ENCODE data around the gene RHOXF2.
A peak's percentile ranks its signal among the peaks of the same experiment; 100 is the strongest.
"Not testable (repeated sequence)": the region's sequence is repeated elsewhere in the genome, so short reads cannot be mapped to it uniquely, and the experiment has no call there.

RHOXF2 gene

GRCh38 chrX:120196626-120197283, 38.3 kb downstream of the RHOXF2 start:
- H3K36me3 ChIP-seq (ENCODE audit: control insufficient read depth, insufficient read depth, low read length); H3K4me3 ChIP-seq (ENCODE audit: insufficient read depth, low read depth, low read length, poor library complexity, severe bottlenecking); DNase-seq; H3K9me3 ChIP-seq (ENCODE audit: control insufficient read depth, low read length); H3K27ac ChIP-seq (ENCODE audit: insufficient read depth, low read length, poor library complexity, severe bottlenecking); H3K27me3 ChIP-seq (replicated peaks; ENCODE audit: control insufficient read depth, insufficient read depth, low read length, poor library complexity, severe bottlenecking); H3K4me1 ChIP-seq (ENCODE audit: control insufficient read depth, insufficient read depth, low read length, poor library complexity, severe bottlenecking): not testable (repeated sequence)

- H3K9me3 ChIP-seq (ENCODE audit: control insufficient read depth, low read length) = no peaks in the 10 kb centered on the region
- no peaks in the 10 kb centered on the region for H3K27me3 ChIP-seq (replicated peaks; ENCODE audit: control insufficient read depth, insufficient read depth, low read length, poor library complexity, severe bottlenecking)
- no peak overlapping the region for H3K4me3 ChIP-seq (ENCODE audit: insufficient read depth, low read depth, low read length, poor library complexity, severe bottlenecking)
- no peaks in the 10 kb centered on the region for H3K36me3 ChIP-seq (ENCODE audit: control insufficient read depth, insufficient read depth, low read length)
- DNase-seq = no peak
- H3K27ac ChIP-seq (ENCODE audit: insufficient read depth, low read length, poor library complexity, severe bottlenecking) = no peak overlapping the region
- H3K4me1 ChIP-seq (ENCODE audit: control insufficient read depth, insufficient read depth, low read length, poor library complexity, severe bottlenecking) = no peaks in the 10 kb centered on the region
Measured at GRCh38 chrX:120200851-120201250, 42.4 kb downstream of the RHOXF2 start.

- no peak for DNase-seq
- Histone ChIP-seq H3K9me3 (ENCODE audit: control insufficient read depth, low read length) (no peaks in the 10 kb centered on the region), H3K36me3 (ENCODE audit: control insufficient read depth, insufficient read depth, low read length) (no peaks in the 10 kb centered on the region), H3K4me3 (ENCODE audit: insufficient read depth, low read depth, low read length, poor library complexity, severe bottlenecking) (no peak overlapping the region), H3K4me1 (ENCODE audit: control insufficient read depth, insufficient read depth, low read length, poor library complexity, severe bottlenecking) (no peaks in the 10 kb centered on the region), H3K27ac (ENCODE audit: insufficient read depth, low read length, poor library complexity, severe bottlenecking) (no peak overlapping the region), H3K27me3 (replicated peaks; ENCODE audit: control insufficient read depth, insufficient read depth, low read length, poor library complexity, severe bottlenecking) (no peaks in the 10 kb centered on the region)
Measured at GRCh38 chrX:120205816-120206753, 47.7 kb downstream of the RHOXF2 start.

GRCh38 chrX:120207009-120207605, 48.7 kb downstream of the RHOXF2 start:
- Histone ChIP-seq H3K27me3 (replicated peaks; ENCODE audit: control insufficient read depth, insufficient read depth, low read length, poor library complexity, severe bottlenecking) (no peaks in the 10 kb centered on the region), H3K27ac (ENCODE audit: insufficient read depth, low read length, poor library complexity, severe bottlenecking) (no peak overlapping the region), H3K4me3 (ENCODE audit: insufficient read depth, low read depth, low read length, poor library complexity, severe bottlenecking) (no peak overlapping the region), H3K9me3 (ENCODE audit: control insufficient read depth, low read length) (no peaks in the 10 kb centered on the region), H3K36me3 (ENCODE audit: control insufficient read depth, insufficient read depth, low read length) (no peaks in the 10 kb centered on the region), H3K4me1 (ENCODE audit: control insufficient read depth, insufficient read depth, low read length, poor library complexity, severe bottlenecking) (no peaks in the 10 kb centered on the region)
- no peak for DNase-seq

- no peaks in the 10 kb centered on the region for H3K27me3 ChIP-seq (replicated peaks; ENCODE audit: control insufficient read depth, insufficient read depth, low read length, poor library complexity, severe bottlenecking)
- H3K4me1 ChIP-seq (ENCODE audit: control insufficient read depth, insufficient read depth, low read length, poor library complexity, severe bottlenecking) = no peaks in the 10 kb centered on the region
- no peak overlapping the region for H3K27ac ChIP-seq (ENCODE audit: insufficient read depth, low read length, poor library complexity, severe bottlenecking)
- H3K4me3 ChIP-seq (ENCODE audit: insufficient read depth, low read depth, low read length, poor library complexity, severe bottlenecking) = no peak overlapping the region
- H3K36me3 ChIP-seq (ENCODE audit: control insufficient read depth, insufficient read depth, low read length) = no peaks in the 10 kb centered on the region
- peak; percentile 2 to 24 (median 9) for DNase-seq
- H3K9me3 ChIP-seq (ENCODE audit: control insufficient read depth, low read length) = no peaks in the 10 kb centered on the region
Measured at GRCh38 chrX:120213438-120214265, 55.2 kb downstream of the RHOXF2 start.

All from effector memory CD4-positive, alpha-beta T cell (primary cell).